ENCODE results near the gene PARN.

GRCh38 chr16:14531101-14531500 is 99.0 kb downstream of the PARN start:
- TF ChIP-seq EP300 (IDR thresholded peaks at IDR 0.05) (no peak), CTCF (IDR thresholded peaks at IDR 0.05) (no peak), POLR2A (IDR thresholded peaks at IDR 0.05) (no peak), POLR2AphosphoS5 (IDR thresholded peaks at IDR 0.05) (no peak)

Measured in stomach (tissue), 4 donors.